H1 (cell line): Measurements from ENCODE around the gene FGFR2. TPM values are rescaled to one million over a fixed set of nuclear protein-coding genes. Genes with fewer than 3 reads are reported as not detected.

ENCODE experiments used
- CTCF ChIA-PET: fragments of 300-600 bp; sonication (Branson Sonifier 250); formaldehyde crosslinking; loops from one replicate; lab custom pipeline; 2021; ENCODE audit not compliant: partially characterized antibody; lab: Charles Lee
- POLR2A ChIA-PET: fragments of 300-600 bp; sonication (Branson Sonifier 250); formaldehyde crosslinking; loops from one replicate; lab custom pipeline; 2021; ENCODE audit warnings: inconsistent platforms; ENCODE audit not compliant: partially characterized antibody; lab: Charles Lee
- DNase-seq, 2 experiments: peaks; one replicate each; pipeline versions ENCODE4 v3.0.0 to v3.0.0-alpha.2; 2010 to 2022; ENCODE audit warnings: low spot score in 2 of 2, low read depth in 1 of 2, mixed read lengths in 1 of 2
- FAIRE-seq: peaks from 2 replicates; lab custom pipeline; 2011; peaks lifted over from hg19 to GRCh38; lab: Jason Lieb, UNC
- H2AFZ ChIP-seq: 2 replicates; pipeline ENCODE4 v1.8.1; 2012; ENCODE audit warnings: low read length, inconsistent platforms
- H2AK5ac ChIP-seq: 2 replicates; pipeline ENCODE4 v1.6.1; 2013; ENCODE audit warnings: low read depth, low read length
- H2BK120ac ChIP-seq: replicated peaks from 2 replicates; pipeline ENCODE3; 2013; ENCODE audit warnings: low read depth, low read length, inconsistent platforms
- H2BK12ac ChIP-seq: 2 replicates; pipeline ENCODE4 v1.6.1; 2013; ENCODE audit warnings: low read depth, low read length
- H2BK15ac ChIP-seq: 2 replicates; pipeline ENCODE4 v1.6.1; 2013; ENCODE audit warnings: low read length
- H2BK20ac ChIP-seq: 2 replicates; pipeline ENCODE4 v1.6.1; 2013; ENCODE audit warnings: low read length
- H2BK5ac ChIP-seq: 2 replicates; pipeline ENCODE4 v1.6.1; 2013; ENCODE audit warnings: low read depth, low read length
- H3K14ac ChIP-seq: 2 replicates; pipeline ENCODE4 v1.6.1; 2013; ENCODE audit warnings: inconsistent platforms; ENCODE audit not compliant: insufficient read length
- H3K18ac ChIP-seq: 2 replicates; pipeline ENCODE4 v1.6.1; 2013; ENCODE audit warnings: low read length; ENCODE audit errors: extremely low read depth
- H3K23ac ChIP-seq: 2 replicates; pipeline ENCODE4 v1.6.1; 2013; ENCODE audit warnings: inconsistent platforms; ENCODE audit not compliant: insufficient read length
- H3K23me2 ChIP-seq: 2 replicates; pipeline ENCODE4 v1.6.1; 2013; ENCODE audit warnings: low read depth, low read length
- H3K27ac ChIP-seq: 2 replicates; pipeline ENCODE4 v1.6.1; 2011; ENCODE audit warnings: low read depth, low read length, inconsistent platforms
- H3K27me3 ChIP-seq, 4 experiments: replicated peaks in 1 of 4; 1 replicate in 1 of 4; 2 replicates in 3 of 4; pipeline versions ENCODE4 v1.6.1 to v1.8.1; 2011 to 2013; ENCODE audit warnings: low read length in 3 of 4, mild to moderate bottlenecking in 3 of 4, inconsistent platforms in 2 of 4, mixed read lengths in 2 of 4, moderate library complexity in 1 of 4; ENCODE audit not compliant: control insufficient read depth in 3 of 4, insufficient read depth in 3 of 4; ENCODE audit errors: extremely low read depth in 1 of 4
- H3K36me3 ChIP-seq, 4 experiments: 2 replicates each; pipeline versions ENCODE4 v1.6.1 to v1.8.1; 2011 to 2013; ENCODE audit warnings: mild to moderate bottlenecking in 4 of 4, low read length in 3 of 4, moderate library complexity in 2 of 4, control low read depth in 1 of 4, inconsistent platforms in 1 of 4; ENCODE audit not compliant: insufficient read depth in 4 of 4, control insufficient read depth in 2 of 4
- H3K4ac ChIP-seq: replicated peaks from 2 replicates; pipeline ENCODE3; 2013; ENCODE audit warnings: low read length, low read depth, mixed read lengths, inconsistent platforms; ENCODE audit not compliant: insufficient read length
- H3K4me1 ChIP-seq, 4 experiments: replicated peaks in 1 of 4; 1 replicate in 1 of 4; 2 replicates in 3 of 4; pipeline versions ENCODE4 v1.6.1 to v1.8.1; 2011 to 2013; ENCODE audit warnings: low read length in 3 of 4, inconsistent platforms in 2 of 4, mixed read lengths in 1 of 4; ENCODE audit not compliant: insufficient read depth in 4 of 4, control insufficient read depth in 3 of 4
- H3K4me2 ChIP-seq, 2 experiments: 2 replicates each; pipeline versions ENCODE4 v1.6.1 to v1.8.1; 2011 to 2013; ENCODE audit warnings: low read depth in 2 of 2, low read length in 2 of 2, control low read depth in 1 of 2, inconsistent platforms in 1 of 2, mild to moderate bottlenecking in 1 of 2; ENCODE audit not compliant: insufficient read depth in 1 of 2
- H3K4me3 ChIP-seq, 4 experiments: fragments of 200-600, 300-600 bp in 1 of 4; sonication (generic), shearing (Covaris generic), sonication (Bioruptor Twin) in 1 of 4; 2 replicates each; pipeline versions ENCODE4 v1.5.1 to v1.8.1; 2011 to 2016; ENCODE audit warnings: low read length in 4 of 4, low read depth in 3 of 4, control low read depth in 2 of 4, inconsistent platforms in 2 of 4, mild to moderate bottlenecking in 2 of 4, mixed read lengths in 1 of 4, moderate library complexity in 1 of 4; ENCODE audit not compliant: insufficient read depth in 2 of 4; ENCODE audit errors: extremely low read depth in 1 of 4
- H3K56ac ChIP-seq: replicated peaks from 2 replicates; pipeline ENCODE3; 2013; ENCODE audit warnings: low read depth, mild to moderate bottlenecking, mixed read lengths, low read length, inconsistent platforms; ENCODE audit not compliant: insufficient read length
- H3K79me1 ChIP-seq: 2 replicates; pipeline ENCODE4 v1.6.1; 2013; ENCODE audit warnings: low read depth, low read length, control low read depth
- H3K79me2 ChIP-seq, 2 experiments: 2 replicates each; pipeline versions ENCODE4 v1.6.1 to v1.8.1; 2012 to 2013; ENCODE audit warnings: low read length in 2 of 2, mild to moderate bottlenecking in 2 of 2, inconsistent platforms in 1 of 2; ENCODE audit not compliant: insufficient read depth in 2 of 2, control insufficient read depth in 1 of 2
- H3K9ac ChIP-seq, 4 experiments: replicated peaks in 1 of 4; 1 replicate in 1 of 4; 2 replicates in 3 of 4; pipeline versions ENCODE4 v1.6.1 to v1.8.1; 2011 to 2013; ENCODE audit warnings: low read depth in 3 of 4, low read length in 3 of 4, control low read depth in 2 of 4, mild to moderate bottlenecking in 2 of 4, moderate library complexity in 2 of 4, inconsistent platforms in 1 of 4; ENCODE audit errors: extremely low read depth in 1 of 4
- H3K9me3 ChIP-seq, 2 experiments: 2 replicates each; pipeline versions ENCODE4 v1.6.1 to v1.8.1; 2012 to 2013; ENCODE audit warnings: mild to moderate bottlenecking in 2 of 2, moderate library complexity in 2 of 2, control low read depth in 1 of 2, inconsistent platforms in 1 of 2, low read depth in 1 of 2, low read length in 1 of 2, mixed read lengths in 1 of 2; ENCODE audit not compliant: insufficient read depth in 2 of 2
- H4K20me1 ChIP-seq, 2 experiments: replicated peaks in 1 of 2; 2 replicates each; pipeline versions ENCODE3 to v1.8.1; 2011 to 2013; ENCODE audit warnings: inconsistent platforms in 2 of 2, low read length in 2 of 2, mild to moderate bottlenecking in 1 of 2; ENCODE audit not compliant: insufficient read depth in 2 of 2, control insufficient read depth in 1 of 2
- H4K5ac ChIP-seq: 2 replicates; pipeline ENCODE4 v1.6.1; 2013; ENCODE audit warnings: low read length, low read depth, mixed read lengths, inconsistent platforms; ENCODE audit not compliant: insufficient read length
- H4K8ac ChIP-seq: 2 replicates; pipeline ENCODE4 v1.8.0; 2013; ENCODE audit warnings: mild to moderate bottlenecking, moderate library complexity, low read length, inconsistent platforms; ENCODE audit not compliant: insufficient read depth; ENCODE audit errors: extremely low read depth
- H4K91ac ChIP-seq: replicated peaks from 2 replicates; pipeline ENCODE3; 2013; ENCODE audit warnings: low read length, mixed read lengths, inconsistent platforms; ENCODE audit not compliant: insufficient read length
- ATF2 ChIP-seq: IDR thresholded peaks from 2 replicates; pipeline ENCODE4 v1.6.1; 2012; ENCODE audit warnings: low read length, inconsistent platforms
- CHD1 ChIP-seq: IDR thresholded peaks from 2 replicates; pipeline ENCODE4 v1.6.1; 2012; ENCODE audit warnings: low read depth, low read length, improper control_type of control experiment
- CREB1 ChIP-seq: IDR thresholded peaks from 2 replicates; pipeline ENCODE4 v1.6.1; 2012; ENCODE audit warnings: inconsistent platforms
- EZH2 ChIP-seq: fragments of 200-600 bp; sonication (generic); IDR thresholded peaks from 2 replicates; pipeline ENCODE4 v1.7.1; 2012; ENCODE audit warnings: low read depth, mild to moderate bottlenecking, moderate library complexity, low read length, inconsistent platforms; ENCODE audit not compliant: severe bottlenecking
- POU5F1 ChIP-seq: IDR thresholded peaks from 2 replicates; pipeline ENCODE4 v1.6.1; 2011; ENCODE audit warnings: low read depth, mild to moderate bottlenecking, low read length, moderate library complexity
- RBBP5 ChIP-seq: IDR thresholded peaks from 2 replicates; pipeline ENCODE4 v1.7.1; 2012; ENCODE audit warnings: low read depth, mild to moderate bottlenecking, inconsistent platforms, low read length, moderate library complexity, borderline replicate concordance
- RFX5 ChIP-seq: IDR thresholded peaks from 2 replicates; pipeline ENCODE4 v1.6.1; 2011; ENCODE audit warnings: low read depth, low read length, improper control_type of control experiment, borderline replicate concordance
- SIN3A ChIP-seq, 2 experiments: IDR thresholded peaks in 1 of 2; conservative IDR thresholded peaks in 1 of 2; 2 replicates each; pipeline ENCODE4 v1.6.1; 2011 to 2012; ENCODE audit warnings: low read length in 2 of 2, improper control_type of control experiment in 1 of 2, low read depth in 1 of 2, mild to moderate bottlenecking in 1 of 2
- SP1 ChIP-seq: IDR thresholded peaks from 2 replicates; pipeline ENCODE4 v1.6.1; 2011; ENCODE audit warnings: low read depth, low read length
- USF2 ChIP-seq: IDR thresholded peaks from 2 replicates; pipeline ENCODE4 v1.6.1; 2011; ENCODE audit warnings: low read length, improper control_type of control experiment
- WGBS, 2 experiments: shearing (Covaris generic) in 1 of 2; methylation state at CpG; one replicate each; pipeline versions ENCODE4 v1.1.6 to v1.1.7; 2013 to 2015; ENCODE audit warnings: low lambda C conversion rate in 2 of 2, mixed read lengths in 2 of 2, inconsistent platforms in 1 of 2, low coverage in 1 of 2, missing lambda C conversion rate in 1 of 2; ENCODE audit not compliant: insufficient replicate concordance in 2 of 2, insufficient coverage in 1 of 2, insufficient read length in 1 of 2; ENCODE audit errors: extremely low coverage in 1 of 2, missing lambda C conversion rate in 1 of 2; 5-methylcytosine and 5-hydroxymethylcytosine counted together
- polyA plus RNA-seq, 7 experiments: library from polyadenylated mRNA; depleted of rRNA in 3 of 7; stranded (reverse) in 5 of 7; unstranded in 2 of 7; fragments of >200 nt in 5 of 7; fragments of 200-250 nt in 2 of 7; gene quantifications; 1 replicate in 5 of 7; 2 replicates in 1 of 7; 4 replicates in 1 of 7; pipeline versions ENCODE4 v1.2.1 to v1.2.3, GENCODE V29; 2011 to 2013; ENCODE audit warnings: missing spikeins in 2 of 7, mixed read lengths in 2 of 7
- total RNA-seq: library from RNA; stranded (reverse); fragmentation: NEBNext Ultra II Directional; extraction: Animal tissue kit (Norgen Biotek cat#: 25700); gene quantifications from 2 replicates; pipeline ENCODE4 v1.2.1, GENCODE V29; 2021
- TF ChIP-seq, protein P1 (sequence below): IDR thresholded peaks from 2 replicates; pipeline ENCODE4 v1.6.1; 2012; ENCODE audit warnings: inconsistent platforms

FGFR2 gene
- total and polyA plus RNA-seq, 2 of the 8 experiments (the other 6 are each of a cell fraction or from before 2014, with no cell fraction given), result 50.2 to 81.2 TPM

- Histone ChIP-seq H3K4me1 (peaks cover 0 to 2% (median 0%) of the 10 kb centered on the region in 4 experiments; a peak in 1 of 7 replicates), H3K18ac (no peak overlapping the region), H2BK15ac (no peak overlapping the region), H3K9ac (no peak overlapping the region), H4K91ac (no peak overlapping the region), H3K9me3 (no peaks in the 10 kb centered on the region), H3K79me1 (no peaks in the 10 kb centered on the region), H3K36me3 (no peaks in the 10 kb centered on the region), H2AFZ (no peak overlapping the region), H3K23ac (no peak overlapping the region), H4K8ac (no peak overlapping the region), H2BK20ac (no peak overlapping the region), H3K56ac (no peak overlapping the region), H3K23me2 (no peaks in the 10 kb centered on the region), H3K14ac (no peak overlapping the region), H3K4me3 (no peak overlapping the region), H2BK12ac (no peak overlapping the region), H3K4ac (no peak overlapping the region), H3K79me2 (no peaks in the 10 kb centered on the region), H3K4me2 (no peak overlapping the region), H3K27ac (no peak overlapping the region), H3K27me3 (peaks cover 0 to 2% (median 0%) of the 10 kb centered on the region in 4 experiments; a peak in 2 of 7 replicates), H2AK5ac (no peak overlapping the region), H2BK120ac (no peak overlapping the region), H2BK5ac (no peak overlapping the region), H4K5ac (no peak overlapping the region), H4K20me1 (no peaks in the 10 kb centered on the region)
- CTCF ChIA-PET, result interaction anchor here (0.7 to 3.1 kb wide), 2 partner anchors 13 to 779 kb away, joined by 3 to 10 read pairs; no protein-coding TSS in a partner anchor
- POLR2A ChIA-PET, result no interaction called here
- no peak for DNase-seq
- 94% methylated on average over 1 of the region's 1 CpG; no CpG with 5 or more reads in 1 of the 2 experiments for WGBS, 2 experiments
- FAIRE-seq, result no peak
- TF ChIP-seq USF2 (no peak), ATF2 (no peak), CHD1 (no peak), EZH2 (no peak), RFX5 (no peak), RBBP5 (no peak), SIN3A (conservative IDR thresholded peaks at IDR 0.05 in 1 of 2, IDR thresholded peaks at IDR 0.05 in 1 of 2; ENCODE audit: low read depth in 1 of 2, low read length in 2 of 2) (no peak), POU5F1 (no peak), SP1 (no peak), CREB1 (no peak)
- TF ChIP-seq, protein P1, sequence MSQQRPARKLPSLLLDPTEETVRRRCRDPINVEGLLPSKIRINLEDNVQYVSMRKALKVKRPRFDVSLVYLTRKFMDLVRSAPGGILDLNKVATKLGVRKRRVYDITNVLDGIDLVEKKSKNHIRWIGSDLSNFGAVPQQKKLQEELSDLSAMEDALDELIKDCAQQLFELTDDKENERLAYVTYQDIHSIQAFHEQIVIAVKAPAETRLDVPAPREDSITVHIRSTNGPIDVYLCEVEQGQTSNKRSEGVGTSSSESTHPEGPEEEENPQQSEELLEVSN, result no peak
Measured at GRCh38 chr10:121428867-121429266, 169.4 kb downstream of the FGFR2 start.
